Activated CD4-positive, alpha-beta T cell treated with anti-CD3 and anti-CD28 coated beads, Interleukin-2, amount 10 ng/mL, durations not matched to agents 7 days and 5 days (primary cell): ENCODE results near the gene ARL4A. TPM values are rescaled to one million over a fixed set of nuclear protein-coding genes. Genes with fewer than 3 reads are reported as not detected.
"Not testable (repeated sequence)": the region's sequence is repeated elsewhere in the genome, so short reads cannot be mapped to it uniquely, and the experiment has no call there.

ENCODE experiments used
- CTCF ChIA-PET: fragments of 350-600 bp; sonication (Branson Sonifier 250); formaldehyde crosslinking; loops from one replicate; lab custom pipeline; 2021; ENCODE audit warnings: antibody characterized with exemption; lab: Charles Lee
- POLR2A ChIA-PET: fragments of 350-600 bp; sonication (Branson Sonifier 250); formaldehyde crosslinking; loops from one replicate; lab custom pipeline; 2021; ENCODE audit warnings: antibody characterized with exemption; lab: Charles Lee
- DNase-seq: peaks from one replicate; pipeline ENCODE4 v3.0.0-alpha.2; 2020
- H3K27ac Mint-ChIP-seq: one replicate; pipeline ENCODE4 v1.8.0; 2021; ENCODE audit warnings: mild to moderate bottlenecking, moderate library complexity, mixed read lengths
- H3K27me3 Mint-ChIP-seq: one replicate; pipeline ENCODE4 v1.8.0; 2021; ENCODE audit warnings: mixed read lengths
- H3K36me3 Mint-ChIP-seq: one replicate; pipeline ENCODE4 v1.8.0; 2021; ENCODE audit warnings: low read depth, mixed read lengths
- H3K4me1 Mint-ChIP-seq: one replicate; pipeline ENCODE4 v1.8.0; 2021; ENCODE audit warnings: mixed read lengths
- H3K4me3 Mint-ChIP-seq: one replicate; pipeline ENCODE4 v1.8.0; 2021; ENCODE audit warnings: mild to moderate bottlenecking, moderate library complexity, mixed read lengths
- H3K9me3 Mint-ChIP-seq: one replicate; pipeline ENCODE4 v1.8.0; 2021; ENCODE audit warnings: mixed read lengths
- total RNA-seq, 2 experiments: library from RNA; stranded (reverse); gene quantifications; one replicate each; pipeline ENCODE4 v1.2.3, GENCODE V29; 2021

The ARL4A gene
- total RNA-seq, 2 experiments from 2014 or later = 13.9 to 14.9 TPM

DNA sequence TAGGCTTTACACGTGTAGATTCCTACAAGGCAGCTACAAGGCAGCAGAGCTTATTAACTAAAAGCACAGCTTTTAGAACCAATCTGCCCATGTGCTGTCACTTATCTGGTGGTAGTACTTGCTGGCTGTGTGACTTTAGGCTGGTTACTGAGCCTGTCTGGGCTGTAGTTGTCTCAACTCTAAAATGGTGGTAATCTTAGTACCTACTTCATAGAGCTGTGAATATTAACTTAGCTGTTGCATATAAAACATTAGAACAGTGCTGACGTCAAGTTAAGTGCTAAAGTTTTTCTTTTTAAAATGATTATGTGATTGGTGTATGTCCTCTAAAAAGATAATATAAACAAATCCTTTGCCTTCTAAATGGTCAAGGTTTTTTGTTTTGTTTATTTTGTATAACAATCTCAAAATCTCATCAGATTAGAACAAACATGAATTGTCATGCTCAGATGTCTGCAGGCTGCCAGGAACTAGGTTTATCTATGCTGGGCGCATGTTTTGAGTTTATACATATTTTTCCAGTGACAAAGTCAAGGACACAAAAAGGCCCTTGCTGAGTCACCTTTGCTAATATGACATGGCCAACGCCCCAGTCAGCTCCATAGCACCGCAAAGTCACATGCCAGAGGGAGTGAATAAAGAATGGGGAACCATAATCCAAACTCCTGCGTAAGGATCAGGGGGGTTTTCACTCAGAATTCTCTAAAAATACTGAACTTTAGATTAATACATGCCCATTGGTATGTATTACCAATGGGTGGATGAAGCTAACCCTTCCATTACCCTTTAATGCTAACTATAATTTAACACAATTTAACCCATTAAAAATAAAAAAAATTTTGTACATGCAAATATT lies 39.8 kb upstream of the ARL4A start:
- H3K36me3 Mint-ChIP-seq = no peaks in the 10 kb centered on the region
- no peak overlapping the region for H3K27ac Mint-ChIP-seq
- no peaks in the 10 kb centered on the region for H3K9me3 Mint-ChIP-seq
- no peak for DNase-seq
- ChIA-PET CTCF (interaction anchor here (1.3 kb wide), 1 partner anchor 9 kb away, joined by 5 read pairs; no protein-coding TSS in a partner anchor), POLR2A (no interaction called here)
- H3K4me3 Mint-ChIP-seq = no peak overlapping the region
- peaks cover 2% of the 10 kb centered on the region for H3K27me3 Mint-ChIP-seq
- no peaks in the 10 kb centered on the region for H3K4me1 Mint-ChIP-seq

DNA sequence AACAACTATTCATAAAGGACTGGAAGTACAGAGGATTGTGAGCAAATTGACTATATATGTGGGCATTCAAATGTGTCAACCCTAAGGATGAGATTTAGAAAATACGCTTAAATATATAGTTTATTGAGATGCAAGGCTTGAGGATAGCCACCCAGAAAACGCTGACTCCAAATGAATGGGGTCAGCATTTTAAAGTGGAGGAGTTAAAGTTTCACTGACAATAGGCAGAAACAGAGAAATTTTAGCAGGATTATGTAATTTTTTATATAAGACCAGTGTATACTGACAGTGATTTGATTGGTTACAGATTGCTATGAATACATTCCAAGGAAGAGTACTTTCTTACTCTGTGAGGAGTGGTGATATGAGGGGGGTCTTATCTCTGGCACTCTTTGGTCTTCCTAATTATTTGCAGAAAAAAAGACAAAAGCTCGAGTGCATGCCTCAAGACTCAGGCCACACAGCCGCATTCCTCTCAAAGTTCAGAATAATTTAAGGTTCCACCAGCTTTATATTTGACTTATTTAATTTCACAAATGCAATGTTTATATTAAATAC lies 38.6 kb upstream of the ARL4A start:
- H3K4me1 Mint-ChIP-seq = no peaks in the 10 kb centered on the region
- ChIA-PET CTCF (no interaction called here), POLR2A (no interaction called here)
- H3K4me3 Mint-ChIP-seq = no peak overlapping the region
- no peaks in the 10 kb centered on the region for H3K9me3 Mint-ChIP-seq
- H3K27me3 Mint-ChIP-seq = peaks cover 2% of the 10 kb centered on the region
- no peaks in the 10 kb centered on the region for H3K36me3 Mint-ChIP-seq
- H3K27ac Mint-ChIP-seq = no peak overlapping the region
- DNase-seq = no peak

DNA sequence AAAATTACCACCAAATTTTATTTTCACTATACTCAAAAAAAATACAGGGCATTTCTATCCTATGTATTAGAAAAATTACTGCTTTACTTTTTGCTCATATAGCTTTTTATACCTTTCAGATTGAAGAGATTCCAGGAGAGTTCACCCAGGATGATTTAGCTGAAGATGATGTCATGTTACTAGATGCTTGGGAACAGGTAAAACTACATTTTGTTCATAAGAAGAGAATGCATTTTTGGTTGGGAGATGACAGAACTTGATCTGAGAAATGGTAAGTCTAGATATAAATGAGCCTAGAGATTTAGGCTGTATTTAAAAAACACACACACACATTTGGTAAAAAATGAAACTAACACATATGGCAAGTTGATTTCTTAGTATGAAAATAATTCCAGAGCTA lies 38.1 kb upstream of the ARL4A start:
- Mint-ChIP-seq H3K4me1 (no peaks in the 10 kb centered on the region), H3K27ac (no peak overlapping the region), H3K36me3 (no peaks in the 10 kb centered on the region), H3K27me3 (peaks cover 2% of the 10 kb centered on the region), H3K4me3 (no peak overlapping the region), H3K9me3 (no peaks in the 10 kb centered on the region)
- no peak for DNase-seq
- ChIA-PET POLR2A (no interaction called here), CTCF (no interaction called here)

DNA sequence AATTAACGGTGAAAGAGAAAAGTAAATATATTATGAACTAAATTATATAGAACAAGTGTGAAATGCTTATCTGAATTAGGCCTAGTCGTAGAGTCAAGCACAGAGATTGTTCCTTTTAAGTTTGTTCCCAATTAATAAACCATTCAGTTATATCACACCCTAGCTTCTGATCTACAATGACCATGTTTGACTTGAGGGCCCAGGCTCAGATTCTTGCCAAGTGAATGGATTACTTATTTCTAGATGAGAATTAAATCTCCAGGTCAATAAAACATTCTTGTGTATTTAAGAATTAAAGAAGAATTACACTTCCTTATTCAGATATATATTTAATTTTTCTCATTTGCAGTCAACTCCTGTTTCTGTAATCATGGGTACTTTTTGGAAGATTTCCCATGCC lies 37.4 kb upstream of the ARL4A start:
- DNase-seq = no peak
- peaks cover 2% of the 10 kb centered on the region for H3K27me3 Mint-ChIP-seq
- no peak overlapping the region for H3K27ac Mint-ChIP-seq
- ChIA-PET CTCF (no interaction called here), POLR2A (no interaction called here)
- H3K36me3 Mint-ChIP-seq = no peaks in the 10 kb centered on the region
- H3K9me3 Mint-ChIP-seq = no peaks in the 10 kb centered on the region
- no peaks in the 10 kb centered on the region for H3K4me1 Mint-ChIP-seq
- no peak overlapping the region for H3K4me3 Mint-ChIP-seq

DNA sequence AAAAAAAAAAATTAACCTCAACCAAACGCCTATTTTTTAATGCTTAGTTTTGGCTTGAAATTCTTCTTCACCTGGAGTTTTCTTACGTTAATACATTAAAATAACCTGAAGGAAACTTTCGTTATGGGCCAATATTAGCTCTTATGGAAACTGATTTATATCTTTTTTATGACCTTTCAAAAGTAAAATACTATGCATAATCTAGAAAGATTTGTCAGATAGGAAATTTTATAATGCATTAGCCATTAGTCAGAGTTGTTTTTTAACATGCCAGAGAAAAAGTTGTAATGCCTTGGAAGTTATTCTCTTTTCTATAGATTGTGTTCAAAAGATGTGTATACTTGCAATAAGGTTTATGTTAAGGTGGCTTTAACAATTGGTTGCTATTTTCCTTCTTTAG lies 34.3 kb upstream of the ARL4A start:
- CTCF ChIA-PET = interaction anchor here (1.8 kb wide), 1 partner anchor 34 kb away, joined by 6 read pairs; no protein-coding TSS in a partner anchor
- no peak overlapping the region for H3K27ac Mint-ChIP-seq
- H3K27me3 Mint-ChIP-seq = peaks cover 2% of the 10 kb centered on the region
- POLR2A ChIA-PET = no interaction called here
- H3K36me3 Mint-ChIP-seq = no peaks in the 10 kb centered on the region
- no peaks in the 10 kb centered on the region for H3K9me3 Mint-ChIP-seq
- DNase-seq = no peak
- H3K4me1 Mint-ChIP-seq = no peaks in the 10 kb centered on the region
- H3K4me3 Mint-ChIP-seq = no peak overlapping the region

DNA sequence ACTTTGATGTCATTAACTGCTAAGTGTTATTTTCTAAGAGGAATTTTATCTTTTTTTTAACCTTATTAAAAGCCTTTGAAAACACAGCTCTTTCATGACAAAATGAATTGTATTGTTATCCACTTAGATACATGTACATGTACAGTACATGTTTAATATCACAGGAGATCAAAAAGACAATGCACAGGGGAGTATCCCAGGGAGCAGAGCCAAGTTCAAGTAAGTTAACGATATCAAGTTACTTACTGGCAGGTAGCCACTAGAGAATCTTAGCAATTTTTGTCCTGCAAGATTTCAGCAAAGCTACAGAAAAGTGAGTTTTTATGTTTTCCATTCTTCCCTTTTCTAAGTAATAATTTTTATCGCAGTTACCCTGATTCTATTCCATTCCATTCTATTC lies 33.9 kb upstream of the ARL4A start:
- H3K27ac Mint-ChIP-seq = no peak overlapping the region
- H3K4me1 Mint-ChIP-seq = no peaks in the 10 kb centered on the region
- ChIA-PET CTCF (interaction anchor here (1.8 kb wide), 1 partner anchor 33 kb away, joined by 6 read pairs; no protein-coding TSS in a partner anchor), POLR2A (no interaction called here)
- H3K27me3 Mint-ChIP-seq = peaks cover 2% of the 10 kb centered on the region
- H3K36me3 Mint-ChIP-seq = no peaks in the 10 kb centered on the region
- DNase-seq = no peak
- H3K4me3 Mint-ChIP-seq = no peak overlapping the region
- H3K9me3 Mint-ChIP-seq = no peaks in the 10 kb centered on the region

DNA sequence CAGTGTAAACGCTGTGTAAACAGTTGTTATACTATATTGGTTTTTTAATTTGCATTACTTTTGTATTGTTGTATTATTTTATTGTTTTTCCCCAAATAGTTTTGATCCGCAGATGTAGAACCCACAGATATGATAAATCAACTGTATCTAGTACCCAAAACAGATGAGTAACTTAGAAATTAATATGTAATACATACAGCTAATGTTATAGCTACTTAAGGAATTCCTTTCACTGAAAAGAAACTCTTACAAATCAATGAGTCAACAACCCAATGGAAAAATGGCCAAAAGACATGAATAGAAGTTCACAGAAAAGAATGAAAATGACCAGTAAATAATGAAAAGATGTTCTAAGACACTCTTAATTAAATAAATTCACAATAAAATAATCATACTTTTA lies 32.3 kb upstream of the ARL4A start:
- Mint-ChIP-seq H3K27me3 (peaks cover 2% of the 10 kb centered on the region), H3K4me1 (no peaks in the 10 kb centered on the region), H3K36me3 (no peaks in the 10 kb centered on the region), H3K9me3 (no peaks in the 10 kb centered on the region), H3K27ac (no peak overlapping the region), H3K4me3 (no peak overlapping the region)
- ChIA-PET CTCF (interaction anchor here (1.2 kb wide), 1 partner anchor 32 kb away, joined by 3 read pairs; the partner anchor contains the start of gene ARL4A), POLR2A (no interaction called here)
- no peak for DNase-seq

DNA sequence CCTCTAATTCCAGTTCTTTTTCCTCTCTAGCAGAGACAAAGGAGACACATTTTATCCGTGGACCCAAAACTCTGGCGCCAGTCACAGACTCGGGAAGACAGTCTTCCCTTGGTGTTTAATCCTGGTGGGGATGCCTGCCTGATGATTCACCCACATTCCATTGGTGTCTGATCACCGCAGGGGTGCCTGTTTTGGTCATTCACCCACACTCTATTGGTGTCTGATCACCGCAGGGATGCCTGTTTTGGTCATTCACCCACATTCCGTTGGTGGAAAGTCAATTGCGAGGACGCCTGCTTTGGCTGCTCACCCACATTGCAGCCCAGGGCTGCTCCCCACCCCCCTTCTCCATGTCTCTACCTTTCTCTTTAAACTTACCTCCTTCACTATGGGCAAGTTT lies 27.0 kb upstream of the ARL4A start:
- H3K9me3 Mint-ChIP-seq, H3K4me1 Mint-ChIP-seq, H3K36me3 Mint-ChIP-seq, H3K27ac Mint-ChIP-seq, H3K27me3 Mint-ChIP-seq, POLR2A ChIA-PET, CTCF ChIA-PET, DNase-seq, H3K4me3 Mint-ChIP-seq: not testable (repeated sequence)

DNA sequence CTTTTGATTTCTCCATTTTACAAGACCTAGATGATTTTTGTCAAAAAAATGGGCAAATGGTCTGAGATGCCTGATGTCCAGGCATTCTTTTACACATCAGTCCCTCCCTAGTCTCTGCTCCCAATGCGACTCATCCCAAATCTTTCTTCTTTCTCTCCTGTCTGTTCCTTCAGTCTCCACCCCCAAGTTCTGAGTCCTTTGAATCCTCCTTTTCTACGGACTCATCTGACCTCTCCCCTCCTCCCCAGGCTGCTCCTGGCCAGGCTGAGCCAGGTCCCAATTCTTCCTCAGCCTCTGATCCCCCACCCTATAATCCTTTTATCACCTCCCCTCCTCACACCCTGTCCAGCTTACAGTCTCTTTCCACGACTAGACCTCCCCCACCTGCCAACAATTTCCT lies 26.4 kb upstream of the ARL4A start:
- DNase-seq = not testable (repeated sequence)

DNA sequence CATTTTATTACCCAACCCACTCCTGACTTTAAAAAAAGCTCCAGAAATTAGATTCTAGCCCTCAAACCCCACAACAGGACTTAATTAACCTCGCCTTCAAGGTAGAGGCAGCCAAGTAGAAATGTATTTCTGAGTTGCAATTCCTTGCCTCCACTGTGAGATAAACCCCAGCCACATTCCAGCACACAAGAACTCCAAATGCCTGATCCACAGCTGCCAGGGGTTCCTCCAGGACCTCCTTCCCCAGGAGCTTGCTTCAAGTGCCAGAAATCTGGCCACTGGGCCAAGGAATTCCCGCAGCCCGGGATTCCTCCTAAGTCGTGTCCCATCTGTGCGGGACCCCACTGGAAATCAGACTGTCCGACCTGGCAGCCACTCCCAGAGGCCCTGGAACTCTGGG lies 25.9 kb upstream of the ARL4A start:
- CTCF ChIA-PET = no interaction called here

More for the DNA sequence above, 26.4 kb upstream of the ARL4A start:
- CTCF ChIA-PET, H3K36me3 Mint-ChIP-seq, POLR2A ChIA-PET, H3K27ac Mint-ChIP-seq, H3K4me3 Mint-ChIP-seq, H3K4me1 Mint-ChIP-seq, H3K27me3 Mint-ChIP-seq, H3K9me3 Mint-ChIP-seq: not testable (repeated sequence)

DNA sequence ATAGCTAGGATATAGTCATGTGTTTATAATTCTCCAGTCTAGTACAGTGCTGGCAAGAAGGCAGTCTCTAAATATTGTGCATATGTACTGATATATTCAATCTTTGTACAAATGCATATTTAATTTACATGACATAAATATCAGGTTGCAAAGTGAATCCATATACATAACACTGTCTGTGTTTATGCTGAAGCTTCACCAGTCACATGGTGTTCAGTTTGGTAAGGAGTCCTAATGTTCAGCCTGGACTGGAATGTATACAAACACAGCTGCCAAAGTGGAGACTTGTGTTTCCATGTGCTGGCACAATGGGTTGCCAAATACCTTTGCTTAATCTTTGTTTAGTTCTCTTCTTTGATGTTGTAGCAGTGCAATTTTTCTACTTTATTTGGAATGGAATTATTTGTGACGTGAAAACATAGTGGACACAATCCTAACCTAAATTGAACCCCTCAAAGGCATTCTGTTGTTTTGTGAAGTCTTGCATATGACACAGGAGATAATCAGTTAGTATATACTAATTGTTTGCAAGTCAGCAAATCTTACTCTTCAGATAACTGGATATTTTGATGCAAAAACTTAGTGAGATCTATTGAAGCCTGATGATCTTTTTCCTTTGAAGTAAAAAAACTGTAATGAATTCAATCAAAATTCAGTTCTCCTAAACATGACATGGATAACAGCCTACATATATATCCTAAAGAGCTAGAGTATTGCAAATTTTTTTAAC lies 17.3 kb upstream of the ARL4A start:
- H3K4me1 Mint-ChIP-seq = peaks cover 5% of the 10 kb centered on the region
- ChIA-PET CTCF (interaction anchor here (1.0 kb wide), 1 partner anchor 16 kb away, joined by 3 read pairs; no protein-coding TSS in a partner anchor), POLR2A (no interaction called here)
- no peaks in the 10 kb centered on the region for H3K9me3 Mint-ChIP-seq
- DNase-seq = no peak
- no peaks in the 10 kb centered on the region for H3K36me3 Mint-ChIP-seq
- no peak overlapping the region for H3K27ac Mint-ChIP-seq
- H3K4me3 Mint-ChIP-seq = no peak overlapping the region
- no peaks in the 10 kb centered on the region for H3K27me3 Mint-ChIP-seq

More for the DNA sequence above, 25.9 kb upstream of the ARL4A start:
- Mint-ChIP-seq H3K4me3 (no peak overlapping the region), H3K36me3 (no peaks in the 10 kb centered on the region), H3K27ac (no peak overlapping the region), H3K9me3 (no peaks in the 10 kb centered on the region), H3K4me1 (no peaks in the 10 kb centered on the region), H3K27me3 (no peaks in the 10 kb centered on the region)
- DNase-seq = no peak
- POLR2A ChIA-PET = no interaction called here

DNA sequence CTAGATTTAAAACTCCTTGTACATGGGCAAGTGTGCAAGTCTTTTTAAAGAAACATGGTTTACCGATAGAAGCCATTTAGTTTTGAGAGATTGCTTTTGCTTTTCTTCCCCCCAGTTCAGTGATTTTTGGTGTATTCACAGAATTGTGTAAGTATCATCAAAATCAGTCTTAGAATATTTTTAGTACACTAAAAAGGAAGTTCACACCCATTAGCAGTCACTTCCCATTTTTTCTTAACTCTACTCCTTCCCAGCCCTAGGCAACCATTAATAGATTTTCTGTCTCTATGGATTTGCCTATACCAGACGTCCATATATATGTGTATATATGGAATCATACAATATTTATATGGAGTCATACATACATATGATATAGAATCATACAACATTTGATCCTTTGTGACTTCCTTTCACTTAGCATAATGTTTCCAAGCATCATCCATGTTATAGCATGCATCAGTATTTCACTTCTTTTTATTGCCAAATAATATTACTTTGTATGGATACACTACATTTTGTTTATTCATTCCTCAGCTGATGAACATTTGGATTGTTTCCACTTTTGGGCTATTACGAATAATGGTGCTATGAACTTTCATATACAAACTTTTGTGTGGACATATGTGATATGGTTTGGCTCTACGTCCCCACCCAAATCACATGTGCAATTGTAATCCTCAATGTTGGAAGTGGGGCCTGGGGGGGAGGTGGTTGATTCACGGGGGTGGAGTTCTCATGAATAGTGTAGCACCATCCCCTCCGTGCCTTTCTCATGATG lies 16.5 kb upstream of the ARL4A start:
- ChIA-PET CTCF (interaction anchor here (1.0 kb wide), 1 partner anchor 16 kb away, joined by 3 read pairs; no protein-coding TSS in a partner anchor), POLR2A (no interaction called here)
- peaks cover 8% of the 10 kb centered on the region for H3K4me1 Mint-ChIP-seq
- no peaks in the 10 kb centered on the region for H3K27me3 Mint-ChIP-seq
- no peak for DNase-seq
- no peak overlapping the region for H3K27ac Mint-ChIP-seq
- no peaks in the 10 kb centered on the region for H3K36me3 Mint-ChIP-seq
- H3K9me3 Mint-ChIP-seq = no peaks in the 10 kb centered on the region
- no peak overlapping the region for H3K4me3 Mint-ChIP-seq
